HG02610 (cell line): Measurements from ENCODE around the gene ADCY7.
A peak's percentile ranks its signal among the peaks of the same experiment; 100 is the strongest.

ENCODE experiments used
- ATAC-seq: cut with Tn5 transposase; IDR thresholded peaks from one replicate; pipeline ENCODE4 v1.9.1; 2021; ENCODE audit warnings: mild to moderate bottlenecking, moderate library complexity; ENCODE audit not compliant: unreplicated experiment

ADCY7 gene

GRCh38 chr16:50265716-50266336 is 525 bp upstream of the ADCY7 start:
- ATAC-seq: no peak

- no peak for ATAC-seq
Measured at GRCh38 chr16:50267151-50267631, 840 bp downstream of the ADCY7 start.

GRCh38 chr16:50267651-50268050 is 1.3 kb downstream of the ADCY7 start:
- ATAC-seq: no peak

- ATAC-seq: no peak
Measured at GRCh38 chr16:50268352-50268751, 2.0 kb downstream of the ADCY7 start.

GRCh38 chr16:50269061-50269705 is 2.8 kb downstream of the ADCY7 start:
- ATAC-seq: no peak

- no peak for ATAC-seq
Measured at GRCh38 chr16:50269769-50270509, 3.6 kb downstream of the ADCY7 start.

- ATAC-seq: no peak
Measured at GRCh38 chr16:50270510-50271147, 4.3 kb downstream of the ADCY7 start.

- ATAC-seq: no peak
Measured at GRCh38 chr16:50271148-50272041, 5.0 kb downstream of the ADCY7 start.

- no peak for ATAC-seq
Measured at GRCh38 chr16:50272111-50272571, 5.8 kb downstream of the ADCY7 start.

GRCh38 chr16:50272687-50273381 is 6.5 kb downstream of the ADCY7 start:
- ATAC-seq: no peak

GRCh38 chr16:50273382-50273690 is 7.0 kb downstream of the ADCY7 start:
- no peak for ATAC-seq

- peak; percentile 65 for ATAC-seq
Measured at GRCh38 chr16:50273888-50274325, 7.6 kb downstream of the ADCY7 start.

- peak; percentile 27 for ATAC-seq
Measured at GRCh38 chr16:50274326-50275097, 8.2 kb downstream of the ADCY7 start.

- no peak for ATAC-seq
Measured at GRCh38 chr16:50275098-50275415, 8.7 kb downstream of the ADCY7 start.

GRCh38 chr16:50275428-50276325 is 9.3 kb downstream of the ADCY7 start:
- no peak for ATAC-seq

- ATAC-seq: no peak
Measured at GRCh38 chr16:50276326-50276640, 9.9 kb downstream of the ADCY7 start.

GRCh38 chr16:50276801-50277555 is 10.6 kb downstream of the ADCY7 start:
- ATAC-seq: no peak

GRCh38 chr16:50278251-50278650 is 11.9 kb downstream of the ADCY7 start:
- ATAC-seq: no peak
